A549 (cell line): ENCODE results near the gene DOLPP1.

Experiments
- BHLHE40 ChIP-seq: IDR thresholded peaks from 2 replicates; pipeline ENCODE4 v1.6.1; 2012; ENCODE audit warnings: low read depth, low read length, inconsistent platforms
- CHD2 ChIP-seq: fragments of 150-350 bp; IDR thresholded peaks from 2 replicates; pipeline ENCODE4 v1.6.1; 2014; ENCODE audit warnings: low read length; ENCODE audit not compliant: partially characterized antibody
- CHD4 ChIP-seq: fragments of 200-600 bp; sonication (generic); IDR thresholded peaks from 2 replicates; pipeline ENCODE4 v1.6.1; 2016; ENCODE audit warnings: antibody characterized with exemption, mild to moderate bottlenecking, borderline replicate concordance
- EP300 ChIP-seq, 2 experiments: fragments of >200 bp; sonication (Bioruptor Twin); formaldehyde crosslinking; IDR thresholded peaks; 2 replicates in 1 of 2; 3 replicates in 1 of 2; pipeline ENCODE4 v1.6.1; 2016 to 2017
- HDAC2 ChIP-seq: fragments of 200-600 bp; sonication (generic); IDR thresholded peaks from 2 replicates; pipeline ENCODE4 v1.6.1; 2016
- KDM1A ChIP-seq: fragments of 200-600 bp; sonication (generic); IDR thresholded peaks from 2 replicates; pipeline ENCODE4 v1.6.1; 2016; ENCODE audit warnings: low read depth, mild to moderate bottlenecking
- MAX ChIP-seq: IDR thresholded peaks from 2 replicates; pipeline ENCODE4 v1.6.1; 2012
- MYC ChIP-seq: IDR thresholded peaks from 2 replicates; pipeline ENCODE4 v1.6.1; 2012; ENCODE audit warnings: mild to moderate bottlenecking, inconsistent platforms, low read length, improper control_type of control experiment, borderline replicate concordance
- POLR2A ChIP-seq: IDR thresholded peaks from 2 replicates; pipeline ENCODE4 v1.6.1; 2012; ENCODE audit warnings: mild to moderate bottlenecking, low read length
- RAD21 ChIP-seq, 2 experiments: fragments of >200 bp in 1 of 2; sonication (Bioruptor Twin) in 1 of 2; formaldehyde crosslinking in 1 of 2; IDR thresholded peaks in 1 of 2; conservative IDR thresholded peaks in 1 of 2; 2 replicates in 1 of 2; 3 replicates in 1 of 2; pipeline ENCODE4 v1.6.1; 2012 to 2018; ENCODE audit warnings: inconsistent platforms in 1 of 2
- ZNF302 ChIP-seq: fragments of 250-450 bp; sonication (Bioruptor Pico); IDR thresholded peaks from 2 replicates; pipeline ENCODE4 v1.9.0; 2021; ENCODE audit warnings: inconsistent platforms, mild to moderate bottlenecking, moderate library complexity
- TF ChIP-seq, protein P1 (sequence below): fragments of >200 bp; sonication (Bioruptor Twin); formaldehyde crosslinking; IDR thresholded peaks from 3 replicates; pipeline ENCODE4 v1.5.1; 2016

GRCh38 chr9:129036923-129037766 is 43.8 kb upstream of the DOLPP1 start:
- TF ChIP-seq, protein P1, sequence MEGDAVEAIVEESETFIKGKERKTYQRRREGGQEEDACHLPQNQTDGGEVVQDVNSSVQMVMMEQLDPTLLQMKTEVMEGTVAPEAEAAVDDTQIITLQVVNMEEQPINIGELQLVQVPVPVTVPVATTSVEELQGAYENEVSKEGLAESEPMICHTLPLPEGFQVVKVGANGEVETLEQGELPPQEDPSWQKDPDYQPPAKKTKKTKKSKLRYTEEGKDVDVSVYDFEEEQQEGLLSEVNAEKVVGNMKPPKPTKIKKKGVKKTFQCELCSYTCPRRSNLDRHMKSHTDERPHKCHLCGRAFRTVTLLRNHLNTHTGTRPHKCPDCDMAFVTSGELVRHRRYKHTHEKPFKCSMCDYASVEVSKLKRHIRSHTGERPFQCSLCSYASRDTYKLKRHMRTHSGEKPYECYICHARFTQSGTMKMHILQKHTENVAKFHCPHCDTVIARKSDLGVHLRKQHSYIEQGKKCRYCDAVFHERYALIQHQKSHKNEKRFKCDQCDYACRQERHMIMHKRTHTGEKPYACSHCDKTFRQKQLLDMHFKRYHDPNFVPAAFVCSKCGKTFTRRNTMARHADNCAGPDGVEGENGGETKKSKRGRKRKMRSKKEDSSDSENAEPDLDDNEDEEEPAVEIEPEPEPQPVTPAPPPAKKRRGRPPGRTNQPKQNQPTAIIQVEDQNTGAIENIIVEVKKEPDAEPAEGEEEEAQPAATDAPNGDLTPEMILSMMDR: no peak
- TF ChIP-seq RAD21 (conservative IDR thresholded peaks at IDR 0.05 in 1 of 2, IDR thresholded peaks at IDR 0.05 in 1 of 2): no peak
- no peak for TF ChIP-seq CHD4
- no peak for TF ChIP-seq ZNF302 (CRISPR knock-in tag)
- no peak for TF ChIP-seq KDM1A
- no peak for TF ChIP-seq EP300 (IDR thresholded peaks at IDR 0.05)
- TF ChIP-seq BHLHE40: no peak
- no peak for TF ChIP-seq POLR2A
- TF ChIP-seq CHD2: no peak
- no peak for TF ChIP-seq MYC
- TF ChIP-seq HDAC2: no peak
- TF ChIP-seq MAX: no peak
